Transverse colon (tissue), 4 donors: ENCODE data around the gene GNLY. TPM values are rescaled to one million over a fixed set of nuclear protein-coding genes. Genes with fewer than 3 reads are reported as not detected.

Experiments
- DNase-seq: peaks from one replicate; pipeline ENCODE4 v3.0.0-alpha.2; 2019
- H3K27ac ChIP-seq, 4 donors: fragments of 200-600 bp; sonication (generic); 2 replicates each; pipeline ENCODE4 v1.5.1; 2016 to 2018; ENCODE audit warnings: inconsistent platforms in 4 of 4
- H3K27me3 ChIP-seq: fragments of 200-600 bp; sonication (generic); 2 replicates; pipeline ENCODE4 v1.5.1; 2017; ENCODE audit warnings: inconsistent platforms
- H3K36me3 ChIP-seq, 4 donors: fragments of 200-600 bp; sonication (generic); 2 replicates each; pipeline ENCODE4 v1.5.1; 2017 to 2019; ENCODE audit warnings: inconsistent platforms in 4 of 4
- H3K4me1 ChIP-seq, 4 donors: fragments of 200-600 bp; sonication (generic); 2 replicates each; pipeline ENCODE4 v1.5.1; 2017 to 2020; ENCODE audit warnings: inconsistent platforms in 4 of 4
- H3K4me3 ChIP-seq, 4 donors: fragments of 200-600 bp; sonication (generic); 1 replicate in 1 of 4; 2 replicates in 3 of 4; pipeline versions ENCODE4 v1.5.1 to v1.6.1; 2017 to 2019; ENCODE audit warnings: inconsistent platforms in 4 of 4
- H3K9me3 ChIP-seq, 2 donors: fragments of 200-600 bp; sonication (generic); 2 replicates each; pipeline ENCODE4 v1.5.1; 2017 to 2019; ENCODE audit warnings: inconsistent platforms in 2 of 2
- EP300 ChIP-seq: sonication (generic); formaldehyde crosslinking; IDR thresholded peaks from one replicate; pipeline ENCODE4 v1.6.1; 2017; ENCODE audit warnings: antibody characterized with exemption, low read depth
- POLR2A ChIP-seq: fragments of 450-650 bp; IDR thresholded peaks from one replicate; pipeline ENCODE4 v1.6.1; 2016; ENCODE audit warnings: antibody characterized with exemption, mild to moderate bottlenecking, moderate library complexity
- POLR2AphosphoS5 ChIP-seq, 3 donors: sonication (generic); formaldehyde crosslinking; IDR thresholded peaks; one replicate each; pipeline ENCODE4 v1.6.1; 2016; ENCODE audit warnings: antibody characterized with exemption in 3 of 3
- WGBS, 2 donors: methylation state at CpG; one replicate each; pipeline ENCODE4 v1.1.5; 2018; ENCODE audit warnings: low coverage in 1 of 2; 5-methylcytosine and 5-hydroxymethylcytosine counted together
- in situ Hi-C, 4 donors: fragments of 200-750 bp; cut with MboI; loops; one replicate each; pipeline versions ENCODE4 v1.15.0 to v1.15.1; 2017; ENCODE audit warnings: low sequenced_read_pairs in 3 of 4, low pct_ligation_motif_present in 1 of 4, low pct_unique_long_range_greater_than_20kb in 1 of 4
- intact Hi-C: fragments of 100-400 bp; cut with DNase I; formaldehyde crosslinking; loops from one replicate; pipeline ENCODE4 v1.15.1; 2023; ENCODE audit warnings: low total_unique reads
- total RNA-seq, 4 donors: library from RNA; depleted of rRNA; stranded (reverse); fragments of >200 nt; gene quantifications; one replicate each; pipeline ENCODE4 v1.1.0, GENCODE V29; 2016
- TF ChIP-seq, protein P1 (sequence below), 5 experiments: fragments of 200-600 bp in 3 of 5; fragments of 450-650 bp in 2 of 5; sonication (generic) in 3 of 5; IDR thresholded peaks; 1 replicate in 2 of 5; 2 replicates in 3 of 5; pipeline ENCODE4 v1.5.1; 2016 to 2017; ENCODE audit warnings: antibody characterized with exemption in 5 of 5, inconsistent platforms in 3 of 5, mild to moderate bottlenecking in 2 of 5, moderate library complexity in 1 of 5

Gene GNLY
- total RNA-seq, 4 donors from 2014 or later: 5.2 to 11.7 TPM; not detected in 2

DNA sequence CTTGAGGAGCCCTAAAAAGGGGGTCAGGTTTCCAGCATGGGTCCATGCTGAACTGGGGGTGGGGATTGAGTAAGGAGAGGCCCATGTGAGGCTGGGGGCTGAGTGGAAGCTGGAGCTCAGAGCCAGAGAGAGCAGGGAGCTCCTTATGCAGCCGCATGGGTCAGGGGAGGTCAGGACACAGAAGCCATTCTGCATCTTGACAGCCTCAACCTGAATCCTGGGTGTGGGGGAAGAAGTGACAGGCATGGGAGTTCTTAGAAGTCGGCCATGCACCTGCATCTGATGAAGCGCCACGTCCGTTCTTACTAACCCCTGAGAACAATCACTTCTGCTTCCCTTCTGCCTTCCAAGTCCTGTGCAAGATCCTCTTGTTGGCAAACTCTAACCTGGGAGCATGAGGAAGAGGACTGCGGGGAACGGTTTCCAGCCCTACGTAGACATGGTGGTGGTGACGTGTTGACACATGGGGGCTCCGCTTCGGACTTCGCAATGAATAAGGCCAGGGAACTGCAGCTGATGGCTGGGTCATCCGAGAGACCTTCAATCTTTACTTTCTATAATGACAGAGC, 22.3 kb downstream of the GNLY start:
- WGBS, 2 donors: 80 to 88% methylated on average over 2 to 13 of the region's 13 CpGs
- peaks cover 0 to 17% (median 8%) of the 10 kb centered on the region in 4 donors for H3K4me1 ChIP-seq
- intact Hi-C loops (loop anchor here (10.0 kb wide), 1 partner anchor 72 kb away; no protein-coding TSS in a partner anchor), in situ Hi-C loops (no loop called here)
- TF ChIP-seq, protein P1, sequence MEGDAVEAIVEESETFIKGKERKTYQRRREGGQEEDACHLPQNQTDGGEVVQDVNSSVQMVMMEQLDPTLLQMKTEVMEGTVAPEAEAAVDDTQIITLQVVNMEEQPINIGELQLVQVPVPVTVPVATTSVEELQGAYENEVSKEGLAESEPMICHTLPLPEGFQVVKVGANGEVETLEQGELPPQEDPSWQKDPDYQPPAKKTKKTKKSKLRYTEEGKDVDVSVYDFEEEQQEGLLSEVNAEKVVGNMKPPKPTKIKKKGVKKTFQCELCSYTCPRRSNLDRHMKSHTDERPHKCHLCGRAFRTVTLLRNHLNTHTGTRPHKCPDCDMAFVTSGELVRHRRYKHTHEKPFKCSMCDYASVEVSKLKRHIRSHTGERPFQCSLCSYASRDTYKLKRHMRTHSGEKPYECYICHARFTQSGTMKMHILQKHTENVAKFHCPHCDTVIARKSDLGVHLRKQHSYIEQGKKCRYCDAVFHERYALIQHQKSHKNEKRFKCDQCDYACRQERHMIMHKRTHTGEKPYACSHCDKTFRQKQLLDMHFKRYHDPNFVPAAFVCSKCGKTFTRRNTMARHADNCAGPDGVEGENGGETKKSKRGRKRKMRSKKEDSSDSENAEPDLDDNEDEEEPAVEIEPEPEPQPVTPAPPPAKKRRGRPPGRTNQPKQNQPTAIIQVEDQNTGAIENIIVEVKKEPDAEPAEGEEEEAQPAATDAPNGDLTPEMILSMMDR (IDR thresholded peaks at IDR 0.05): no peak
- no peaks in the 10 kb centered on the region for H3K36me3 ChIP-seq
- DNase-seq: no peak
- no peak overlapping the region for H3K27ac ChIP-seq
- H3K4me3 ChIP-seq: no peak overlapping the region
- H3K9me3 ChIP-seq: no peaks in the 10 kb centered on the region
- H3K27me3 ChIP-seq: no peaks in the 10 kb centered on the region

DNA sequence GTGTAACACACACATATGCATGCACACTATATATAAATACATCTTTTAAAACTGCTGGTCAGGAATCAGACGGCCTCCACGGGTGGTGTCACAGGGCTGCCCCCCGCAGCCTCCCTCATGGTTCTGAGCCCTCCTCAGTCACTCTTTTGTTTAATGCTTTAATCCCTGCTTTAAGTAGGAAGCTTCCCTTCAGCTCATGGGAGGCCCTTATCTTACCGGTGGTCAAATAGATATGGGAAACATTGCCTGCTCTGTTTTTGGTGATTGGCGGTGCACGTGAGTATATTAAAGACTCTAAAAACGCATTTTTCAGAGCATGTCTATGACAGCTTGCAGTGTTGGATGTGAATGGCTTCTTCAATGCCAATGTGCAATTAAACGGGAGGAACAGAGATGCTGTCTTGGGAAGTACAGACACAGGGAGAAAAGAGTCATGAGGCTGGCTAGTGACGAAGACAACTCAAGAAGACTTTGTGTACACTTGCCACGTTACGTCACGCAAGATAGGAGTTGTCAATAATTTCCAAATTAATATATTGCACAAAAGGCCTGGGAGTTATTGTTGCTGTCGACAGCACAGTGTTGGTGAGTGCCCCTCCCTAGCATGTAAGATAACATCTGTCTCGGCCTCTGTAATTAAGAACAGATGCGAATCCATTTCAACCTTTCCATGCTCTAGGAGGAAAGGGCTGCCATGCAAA, 23.3 kb downstream of the GNLY start:
- H3K27me3 ChIP-seq: no peaks in the 10 kb centered on the region
- H3K36me3 ChIP-seq: no peaks in the 10 kb centered on the region
- H3K4me1 ChIP-seq: peaks cover 0 to 17% (median 7%) of the 10 kb centered on the region in 4 donors
- no peak for DNase-seq
- H3K27ac ChIP-seq: no peak overlapping the region
- TF ChIP-seq POLR2AphosphoS5 (IDR thresholded peaks at IDR 0.05) (no peak), POLR2A (no peak), EP300 (no peak)
- TF ChIP-seq, protein P1 (IDR thresholded peaks at IDR 0.05): no peak
- WGBS, 2 donors: 78 to 80% methylated on average over 9 to 15 of the region's 15 CpGs
- intact Hi-C loops: loop anchor here (10.0 kb wide), 1 partner anchor 73 kb away; no protein-coding TSS in a partner anchor
- H3K9me3 ChIP-seq: no peaks in the 10 kb centered on the region
- in situ Hi-C loops: no loop called here
- no peak overlapping the region for H3K4me3 ChIP-seq

DNA sequence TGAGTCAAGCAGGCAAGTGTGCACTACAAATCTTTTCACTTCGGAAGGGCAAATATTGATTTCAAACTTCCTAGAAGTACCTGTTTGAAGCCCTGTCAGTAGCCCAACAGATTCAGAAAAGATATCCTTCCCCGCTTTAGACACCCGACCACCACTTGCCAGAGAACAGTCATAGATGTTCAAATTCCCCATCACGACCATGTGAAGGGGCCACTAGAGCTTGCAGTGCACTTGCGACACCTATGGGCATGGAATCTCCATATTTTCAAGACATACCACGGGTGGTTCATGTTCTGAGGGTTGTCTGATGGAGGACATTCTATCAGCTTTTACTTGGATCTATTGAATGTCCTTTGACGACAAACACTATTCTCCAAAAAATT, 23.8 kb downstream of the GNLY start:
- Histone ChIP-seq H3K27ac (no peak overlapping the region), H3K36me3 (no peaks in the 10 kb centered on the region), H3K4me3 (no peak overlapping the region), H3K27me3 (no peaks in the 10 kb centered on the region), H3K4me1 (peaks cover 0 to 11% (median 4%) of the 10 kb centered on the region in 4 donors), H3K9me3 (no peaks in the 10 kb centered on the region)
- intact Hi-C loops: loop anchor here (10.0 kb wide), 1 partner anchor 73 kb away; no protein-coding TSS in a partner anchor
- DNase-seq: no peak
- 75 to 81% methylated on average over 5 to 7 of the region's 7 CpGs for WGBS, 2 donors
- in situ Hi-C loops: no loop called here
- TF ChIP-seq POLR2A (no peak), EP300 (no peak), POLR2AphosphoS5 (IDR thresholded peaks at IDR 0.05) (no peak)
- TF ChIP-seq, protein P1 (IDR thresholded peaks at IDR 0.05): no peak

DNA sequence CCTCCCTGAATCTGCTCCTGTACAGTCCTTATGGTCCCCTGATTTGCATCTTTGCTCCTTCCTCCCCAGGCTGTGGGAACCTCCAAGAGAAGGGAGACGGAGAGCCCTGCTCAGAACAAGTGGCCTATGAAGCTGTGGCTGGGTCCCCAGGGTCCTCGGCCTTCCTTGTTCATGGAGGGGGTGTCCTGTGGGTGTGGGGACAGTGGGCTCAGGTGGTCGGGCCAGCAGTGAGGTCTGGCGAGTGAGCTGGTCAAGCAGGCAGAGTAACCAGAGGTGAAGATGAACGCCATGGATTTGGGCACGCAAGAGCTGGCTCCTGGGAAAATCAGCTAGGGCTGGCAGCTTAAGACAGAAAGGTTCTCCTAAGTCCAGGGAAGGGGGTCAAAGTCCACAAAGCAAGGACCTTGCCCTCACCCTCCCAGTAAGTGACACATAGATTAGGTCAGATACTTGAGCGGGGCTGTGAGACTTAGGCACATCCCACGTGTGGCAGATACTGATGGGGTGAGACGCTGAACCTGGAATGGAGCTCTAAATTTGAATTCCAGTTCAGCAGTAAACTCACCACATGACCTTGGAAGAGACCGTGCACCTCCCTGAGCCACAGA, 24.8 kb downstream of the GNLY start:
- intact Hi-C loops: loop anchor here (10.0 kb wide), 1 partner anchor 74 kb away; no protein-coding TSS in a partner anchor
- H3K27ac ChIP-seq: no peak overlapping the region
- no peak for TF ChIP-seq EP300
- TF ChIP-seq, protein P1 (IDR thresholded peaks at IDR 0.05): no peak
- TF ChIP-seq POLR2AphosphoS5 (IDR thresholded peaks at IDR 0.05): no peak
- TF ChIP-seq POLR2A: no peak
- no peak overlapping the region for H3K4me3 ChIP-seq
- 85 to 100% methylated on average over 2 to 10 of the region's 10 CpGs for whole genome bisulfite sequencing, 2 donors
- peaks cover 0 to 1% (median 0%) of the 10 kb centered on the region in 4 donors for H3K4me1 ChIP-seq
- no peak for DNase-seq
- no peaks in the 10 kb centered on the region for H3K36me3 ChIP-seq
- in situ Hi-C loops: no loop called here
- no peaks in the 10 kb centered on the region for H3K27me3 ChIP-seq
- H3K9me3 ChIP-seq: no peaks in the 10 kb centered on the region
